HEK293 (cell line): Measurements from ENCODE around the gene SUMF1.

ENCODE experiments used
- CTCF ChIA-PET: fragments of 350-600 bp; formaldehyde crosslinking; extraction: SDS; loops from one replicate; lab custom pipeline; 2021; ENCODE audit warnings: antibody characterized with exemption; lab: Yijun Ruan, JAX
- POLR2A ChIA-PET: fragments of 300-600 bp; formaldehyde crosslinking; extraction: SDS; loops from one replicate; lab custom pipeline; 2020; ENCODE audit warnings: antibody characterized with exemption, inconsistent platforms; lab: Yijun Ruan, JAX
- H3K27ac ChIP-seq: fragments of 200-500 bp; sonication (Bioruptor generic); 2 replicates; pipeline ENCODE4 v1.5.1; 2014; ENCODE audit warnings: low read depth, low read length, control low read depth, inconsistent platforms; ENCODE audit errors: extremely low read depth
- H3K36me3 ChIP-seq, 2 experiments: fragments of 200-500 bp in 1 of 2; sonication (Bioruptor generic) in 1 of 2; 1 replicate in 1 of 2; 2 replicates in 1 of 2; pipeline ENCODE4 v1.5.1; 2014 to 2017; ENCODE audit warnings: inconsistent platforms in 2 of 2, low read length in 2 of 2; ENCODE audit not compliant: control insufficient read depth in 2 of 2, insufficient read depth in 1 of 2
- H3K4me1 ChIP-seq: fragments of 200-500 bp; sonication (Bioruptor generic); 2 replicates; pipeline ENCODE4 v1.5.1; 2014; ENCODE audit warnings: mild to moderate bottlenecking, low read length, inconsistent platforms; ENCODE audit not compliant: control insufficient read depth, insufficient read depth
- H3K4me3 ChIP-seq: 2 replicates; pipeline ENCODE4 v1.5.1; 2011; ENCODE audit warnings: low read depth, mild to moderate bottlenecking, control low read depth, low read length, moderate library complexity
- H3K9me3 ChIP-seq: fragments of 200-500 bp; sonication (Bioruptor generic); 2 replicates; pipeline ENCODE4 v1.5.1; 2014; ENCODE audit warnings: low read depth, low read length, inconsistent platforms; ENCODE audit not compliant: control insufficient read depth, insufficient read depth
- WT1 ChIP-seq: fragments of 450-650 bp; formaldehyde crosslinking; IDR thresholded peaks from 2 replicates; pipeline ENCODE4 v1.5.1; 2016; ENCODE audit warnings: missing biosample characterization, missing genetic modification characterization
- ZNF10 ChIP-seq: fragments of 450-650 bp; formaldehyde crosslinking; IDR thresholded peaks from 2 replicates; pipeline ENCODE4 v1.5.1; 2017; ENCODE audit warnings: missing biosample characterization, missing genetic modification characterization
- ZNF140 ChIP-seq: fragments of 450-650 bp; formaldehyde crosslinking; IDR thresholded peaks from 2 replicates; pipeline ENCODE4 v1.5.1; 2016; ENCODE audit warnings: missing biosample characterization, missing genetic modification characterization
- ZNF211 ChIP-seq: fragments of 450-650 bp; formaldehyde crosslinking; IDR thresholded peaks from 2 replicates; pipeline ENCODE4 v1.5.1; 2016; ENCODE audit warnings: low read depth, missing biosample characterization, missing genetic modification characterization
- ZNF433 ChIP-seq: fragments of 450-650 bp; formaldehyde crosslinking; IDR thresholded peaks from 2 replicates; pipeline ENCODE4 v1.5.1; 2016; ENCODE audit warnings: missing biosample characterization, missing genetic modification characterization, low read depth
- ZNF561 ChIP-seq: fragments of 450-650 bp; IDR thresholded peaks from 2 replicates; pipeline ENCODE4 v1.5.1; 2018; ENCODE audit warnings: missing biosample characterization, missing genetic modification characterization, borderline replicate concordance
- TF ChIP-seq, protein P1 (sequence below): fragments of 450-650 bp; formaldehyde crosslinking; IDR thresholded peaks from 2 replicates; pipeline ENCODE4 v1.5.1; 2017; ENCODE audit warnings: missing biosample characterization, missing genetic modification characterization
- TF ChIP-seq, protein P2 (sequence below): fragments of 450-650 bp; formaldehyde crosslinking; IDR thresholded peaks from 2 replicates; pipeline ENCODE4 v1.5.1; 2016; ENCODE audit warnings: missing biosample characterization, missing genetic modification characterization
- TF ChIP-seq, protein P3 (sequence below): fragments of 450-650 bp; formaldehyde crosslinking; IDR thresholded peaks from 2 replicates; pipeline ENCODE4 v1.5.1; 2016; ENCODE audit warnings: missing biosample characterization, missing genetic modification characterization
- TF ChIP-seq, protein P4 (sequence below): fragments of 450-650 bp; formaldehyde crosslinking; IDR thresholded peaks from 2 replicates; pipeline ENCODE4; 2016; ENCODE audit warnings: missing biosample characterization, missing genetic modification characterization

Gene SUMF1

DNA sequence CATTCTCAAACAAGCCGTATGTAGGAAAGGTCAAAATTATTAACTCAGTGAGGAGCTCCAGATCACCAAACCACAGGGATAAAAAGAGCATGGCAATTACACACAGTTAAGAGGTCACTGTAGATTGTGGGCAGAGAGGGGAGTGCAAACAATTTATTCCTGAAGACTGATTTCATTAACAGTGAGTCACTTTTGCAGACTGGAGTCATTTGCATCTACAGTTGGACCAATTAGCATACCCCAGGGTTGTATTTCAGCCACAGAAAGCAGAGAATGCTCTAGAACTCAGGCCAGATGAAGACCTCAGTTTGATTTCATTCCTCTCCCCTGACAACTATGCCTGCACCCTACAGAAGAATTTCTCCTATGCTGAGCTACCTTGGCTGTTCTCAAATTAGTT lies 123.8 kb downstream of the SUMF1 start:
- TF ChIP-seq WT1 (tag by site-specific recombination) (peak; percentile 86), ZNF140 (tag by site-specific recombination) (no peak)
- TF ChIP-seq, protein P1, sequence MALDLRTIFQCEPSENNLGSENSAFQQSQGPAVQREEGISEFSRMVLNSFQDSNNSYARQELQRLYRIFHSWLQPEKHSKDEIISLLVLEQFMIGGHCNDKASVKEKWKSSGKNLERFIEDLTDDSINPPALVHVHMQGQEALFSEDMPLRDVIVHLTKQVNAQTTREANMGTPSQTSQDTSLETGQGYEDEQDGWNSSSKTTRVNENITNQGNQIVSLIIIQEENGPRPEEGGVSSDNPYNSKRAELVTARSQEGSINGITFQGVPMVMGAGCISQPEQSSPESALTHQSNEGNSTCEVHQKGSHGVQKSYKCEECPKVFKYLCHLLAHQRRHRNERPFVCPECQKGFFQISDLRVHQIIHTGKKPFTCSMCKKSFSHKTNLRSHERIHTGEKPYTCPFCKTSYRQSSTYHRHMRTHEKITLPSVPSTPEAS (tag by site-specific recombination) = no peak
- TF ChIP-seq, protein P2, sequence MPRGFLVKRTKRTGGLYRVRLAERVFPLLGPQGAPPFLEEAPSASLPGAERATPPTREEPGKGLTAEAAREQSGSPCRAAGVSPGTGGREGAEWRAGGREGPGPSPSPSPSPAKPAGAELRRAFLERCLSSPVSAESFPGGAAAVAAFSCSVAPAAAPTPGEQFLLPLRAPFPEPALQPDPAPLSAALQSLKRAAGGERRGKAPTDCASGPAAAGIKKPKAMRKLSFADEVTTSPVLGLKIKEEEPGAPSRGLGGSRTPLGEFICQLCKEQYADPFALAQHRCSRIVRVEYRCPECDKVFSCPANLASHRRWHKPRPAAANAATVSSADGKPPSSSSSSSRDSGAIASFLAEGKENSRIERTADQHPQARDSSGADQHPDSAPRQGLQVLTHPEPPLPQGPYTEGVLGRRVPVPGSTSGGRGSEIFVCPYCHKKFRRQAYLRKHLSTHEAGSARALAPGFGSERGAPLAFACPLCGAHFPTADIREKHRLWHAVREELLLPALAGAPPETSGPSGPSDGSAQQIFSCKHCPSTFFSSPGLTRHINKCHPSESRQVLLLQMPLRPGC (tag by site-specific recombination) = 0 out of 2 replicates have a peak, but pooled peaks have one; percentile 37
- TF ChIP-seq, protein P3, sequence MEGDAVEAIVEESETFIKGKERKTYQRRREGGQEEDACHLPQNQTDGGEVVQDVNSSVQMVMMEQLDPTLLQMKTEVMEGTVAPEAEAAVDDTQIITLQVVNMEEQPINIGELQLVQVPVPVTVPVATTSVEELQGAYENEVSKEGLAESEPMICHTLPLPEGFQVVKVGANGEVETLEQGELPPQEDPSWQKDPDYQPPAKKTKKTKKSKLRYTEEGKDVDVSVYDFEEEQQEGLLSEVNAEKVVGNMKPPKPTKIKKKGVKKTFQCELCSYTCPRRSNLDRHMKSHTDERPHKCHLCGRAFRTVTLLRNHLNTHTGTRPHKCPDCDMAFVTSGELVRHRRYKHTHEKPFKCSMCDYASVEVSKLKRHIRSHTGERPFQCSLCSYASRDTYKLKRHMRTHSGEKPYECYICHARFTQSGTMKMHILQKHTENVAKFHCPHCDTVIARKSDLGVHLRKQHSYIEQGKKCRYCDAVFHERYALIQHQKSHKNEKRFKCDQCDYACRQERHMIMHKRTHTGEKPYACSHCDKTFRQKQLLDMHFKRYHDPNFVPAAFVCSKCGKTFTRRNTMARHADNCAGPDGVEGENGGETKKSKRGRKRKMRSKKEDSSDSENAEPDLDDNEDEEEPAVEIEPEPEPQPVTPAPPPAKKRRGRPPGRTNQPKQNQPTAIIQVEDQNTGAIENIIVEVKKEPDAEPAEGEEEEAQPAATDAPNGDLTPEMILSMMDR = no peak
- H3K27ac ChIP-seq = no peak overlapping the region
- peaks cover 3% of the 10 kb centered on the region; the same call in 1 of the 2 replicates for H3K4me1 ChIP-seq
- H3K36me3 ChIP-seq = no peaks in the 10 kb centered on the region
- POLR2A ChIA-PET = interaction anchor here (0.8 kb wide), 1 partner anchor 150 kb away, joined by 6 read pairs; the partner anchor contains the start of gene ITPR1
- H3K4me3 ChIP-seq = no peak overlapping the region
- CTCF ChIA-PET = interaction anchor here (0.8 to 3.4 kb wide), 5 partner anchors 8 to 290 kb away, joined by 3 to 19 read pairs (median 3); no protein-coding TSS in a partner anchor
- no peaks in the 10 kb centered on the region for H3K9me3 ChIP-seq

DNA sequence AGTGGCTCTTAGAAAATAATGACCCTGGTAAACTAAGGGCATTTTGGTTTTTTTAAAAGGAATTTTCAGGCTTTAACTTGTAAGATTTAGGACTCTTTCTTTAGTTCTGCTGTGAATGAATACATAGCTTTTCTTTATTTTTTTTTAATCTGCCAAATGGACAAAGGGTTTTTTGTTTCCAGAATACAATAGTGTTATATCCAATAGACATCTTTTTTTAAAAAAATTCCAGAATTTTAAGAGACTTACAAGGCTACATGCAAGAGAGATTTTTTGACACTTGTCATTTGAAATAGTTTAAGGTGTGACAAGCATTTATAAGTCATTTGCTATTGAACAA lies 125.8 kb downstream of the SUMF1 start:
- no peak overlapping the region for H3K4me3 ChIP-seq
- H3K4me1 ChIP-seq = peaks cover 3% of the 10 kb centered on the region; the same call in 1 of the 2 replicates
- no peaks in the 10 kb centered on the region for H3K9me3 ChIP-seq
- no peak overlapping the region for H3K27ac ChIP-seq
- POLR2A ChIA-PET = interaction anchor here (0.8 kb wide), 1 partner anchor 152 kb away, joined by 3 read pairs; the partner anchor contains the start of gene ITPR1
- no peaks in the 10 kb centered on the region for H3K36me3 ChIP-seq
- CTCF ChIA-PET = interaction anchor here (1.9 to 2.2 kb wide), 2 partner anchors 9 to 292 kb away, joined by 12 to 14 read pairs; no protein-coding TSS in a partner anchor
- TF ChIP-seq, protein P4, sequence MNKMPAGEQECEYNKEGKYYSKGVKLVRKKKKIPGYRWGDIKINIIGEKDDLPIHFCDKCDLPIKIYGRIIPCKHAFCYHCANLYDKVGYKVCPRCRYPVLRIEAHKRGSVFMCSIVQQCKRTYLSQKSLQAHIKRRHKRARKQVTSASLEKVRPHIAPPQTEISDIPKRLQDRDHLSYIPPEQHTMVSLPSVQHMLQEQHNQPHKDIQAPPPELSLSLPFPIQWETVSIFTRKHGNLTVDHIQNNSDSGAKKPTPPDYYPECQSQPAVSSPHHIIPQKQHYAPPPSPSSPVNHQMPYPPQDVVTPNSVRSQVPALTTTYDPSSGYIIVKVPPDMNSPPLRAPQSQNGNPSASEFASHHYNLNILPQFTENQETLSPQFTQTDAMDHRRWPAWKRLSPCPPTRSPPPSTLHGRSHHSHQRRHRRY = no peak
- TF ChIP-seq ZNF561 (tag by site-specific recombination) (no peak), ZNF211 (tag by site-specific recombination) (no peak), ZNF10 (tag by site-specific recombination) (no peak), ZNF433 (tag by site-specific recombination) (no peak)
- TF ChIP-seq, protein P3 = no peak
